MCF 10A (cell line): ENCODE results near the gene EXOC6. TPM values are rescaled to one million over a fixed set of nuclear protein-coding genes. Genes with fewer than 3 reads are reported as not detected.
A peak's percentile ranks its signal among the peaks of the same experiment; 100 is the strongest.

ENCODE experiments used
- BruUV-seq: library from RNA; stranded (reverse); fragments of 400-500 nt; replicated peaks from 2 replicates; lab custom pipeline; 2021; lab: Mats Ljungman, UMichigan
- CTCF ChIA-PET: fragments of 300-600 bp; sonication (Branson Sonifier 250); formaldehyde crosslinking; extraction: SDS; loops from one replicate; lab custom pipeline; 2021; ENCODE audit warnings: antibody characterized with exemption, inconsistent platforms; lab: Yijun Ruan, JAX
- POLR2A ChIA-PET: fragments of 300-600, 350-650 bp; sonication (Branson Sonifier 250); formaldehyde crosslinking; extraction: SDS; loops from one replicate; lab custom pipeline; 2020; ENCODE audit warnings: antibody characterized with exemption, inconsistent platforms; lab: Yijun Ruan, JAX
- DNase-seq: peaks from one replicate; pipeline ENCODE4 v3.0.0-alpha.2; 2018; ENCODE audit not compliant: unreplicated experiment
- H3K27ac Mint-ChIP-seq: one replicate; pipeline ENCODE4 v1.8.0; 2022; ENCODE audit warnings: mild to moderate bottlenecking, low read depth, mixed read lengths; ENCODE audit not compliant: unreplicated experiment
- H3K27me3 Mint-ChIP-seq: one replicate; pipeline ENCODE4 v1.8.0; 2022; ENCODE audit warnings: mixed read lengths; ENCODE audit not compliant: insufficient read depth, unreplicated experiment
- H3K36me3 Mint-ChIP-seq: one replicate; pipeline ENCODE4 v1.8.0; 2022; ENCODE audit warnings: mild to moderate bottlenecking, moderate library complexity, mixed read lengths; ENCODE audit not compliant: insufficient read depth, unreplicated experiment
- H3K4me1 Mint-ChIP-seq: one replicate; pipeline ENCODE4 v1.8.0; 2022; ENCODE audit warnings: mixed read lengths; ENCODE audit not compliant: insufficient read depth, unreplicated experiment
- H3K4me3 Mint-ChIP-seq: one replicate; pipeline ENCODE4 v1.8.0; 2022; ENCODE audit warnings: mild to moderate bottlenecking, moderate library complexity, mixed read lengths; ENCODE audit not compliant: unreplicated experiment
- H3K9me3 Mint-ChIP-seq: one replicate; pipeline ENCODE4 v1.8.0; 2022; ENCODE audit warnings: mixed read lengths; ENCODE audit not compliant: unreplicated experiment
- CTCF ChIP-seq: fragments of 200-600 bp; IDR thresholded peaks from one replicate; pipeline ENCODE4 v1.8.0; 2022; ENCODE audit warnings: antibody characterized with exemption, mild to moderate bottlenecking; ENCODE audit not compliant: unreplicated experiment
- intact Hi-C: fragments of 100-400 bp; cut with micrococcal nuclease; formaldehyde crosslinking; loops from 2 replicates; pipeline ENCODE4 v1.14.1; 2022
- total RNA-seq: library from RNA; stranded (reverse); gene quantifications from 2 replicates; pipeline ENCODE4 v1.2.3, GENCODE V29; 2022

Gene EXOC6
- total RNA-seq, 1 experiment from 2014 or later = 6.6 TPM

GRCh38 chr10:93028883-93029282, 180.6 kb downstream of the EXOC6 start:
- ChIA-PET POLR2A (interaction anchor here (0.6 kb wide), 1 partner anchor 21 kb away, joined by 4 read pairs; no protein-coding TSS in a partner anchor), CTCF (no interaction called here)
- Mint-ChIP-seq H3K4me3 (no peak overlapping the region), H3K36me3 (no peaks in the 10 kb centered on the region), H3K27me3 (no peaks in the 10 kb centered on the region), H3K4me1 (peaks cover 14% of the 10 kb centered on the region), H3K27ac (peak overlapping the region; percentile 39), H3K9me3 (no peaks in the 10 kb centered on the region)
- BruUV-seq = no TSS peak
- no peak for TF ChIP-seq CTCF
- intact Hi-C loops = no loop called here
- peak; percentile 69 for DNase-seq

- peak; percentile 49 for DNase-seq
- Mint-ChIP-seq H3K27ac (peak overlapping the region; percentile 81), H3K4me3 (no peak overlapping the region), H3K27me3 (no peaks in the 10 kb centered on the region), H3K36me3 (no peaks in the 10 kb centered on the region), H3K9me3 (no peaks in the 10 kb centered on the region), H3K4me1 (peaks cover 14% of the 10 kb centered on the region)
- intact Hi-C loops = no loop called here
- POLR2A ChIA-PET = interaction anchor here (0.6 to 1.1 kb wide), 7 partner anchors 9 to 633 kb away, joined by 3 to 4 read pairs (median 3); no protein-coding TSS in a partner anchor
- CTCF ChIA-PET = interaction anchor here (0.8 to 1.5 kb wide), 3 partner anchors 24 to 65 kb away, joined by 3 to 8 read pairs (median 4); no protein-coding TSS in a partner anchor
- TF ChIP-seq CTCF = no peak
- no TSS peak for BruUV-seq
Measured at GRCh38 chr10:93030409-93030808, 182.1 kb downstream of the EXOC6 start.

GRCh38 chr10:93032105-93032808, 183.9 kb downstream of the EXOC6 start:
- POLR2A ChIA-PET = interaction anchor here (0.7 kb wide), 1 partner anchor 60 kb away, joined by 6 read pairs; no protein-coding TSS in a partner anchor
- intact Hi-C loops = no loop called here
- TF ChIP-seq CTCF = no peak
- Mint-ChIP-seq H3K27me3 (no peaks in the 10 kb centered on the region), H3K4me3 (no peak overlapping the region), H3K36me3 (no peaks in the 10 kb centered on the region), H3K27ac (no peak overlapping the region), H3K4me1 (peaks cover 14% of the 10 kb centered on the region), H3K9me3 (no peaks in the 10 kb centered on the region)
- CTCF ChIA-PET = interaction anchor here (1.0 to 6.9 kb wide), 2 partner anchors 26 to 68 kb away, joined by 3 to 52 read pairs; no protein-coding TSS in a partner anchor
- DNase-seq = no peak
- no TSS peak for BruUV-seq

GRCh38 chr10:93032809-93033137, 184.5 kb downstream of the EXOC6 start:
- DNase-seq = no peak

More at GRCh38 chr10:93032809-93033137, 184.5 kb downstream of the EXOC6 start:
- H3K27ac Mint-ChIP-seq = no peak overlapping the region
- H3K4me3 Mint-ChIP-seq = no peak overlapping the region
- H3K36me3 Mint-ChIP-seq = no peaks in the 10 kb centered on the region
- peaks cover 14% of the 10 kb centered on the region for H3K4me1 Mint-ChIP-seq
- intact Hi-C loops = no loop called here
- H3K27me3 Mint-ChIP-seq = no peaks in the 10 kb centered on the region
- ChIA-PET POLR2A (interaction anchor here (0.7 kb wide), 1 partner anchor 61 kb away, joined by 6 read pairs; no protein-coding TSS in a partner anchor), CTCF (interaction anchor here (1.0 to 6.9 kb wide), 2 partner anchors 26 to 69 kb away, joined by 3 to 52 read pairs; no protein-coding TSS in a partner anchor)
- no TSS peak for BruUV-seq
- no peaks in the 10 kb centered on the region for H3K9me3 Mint-ChIP-seq
- no peak for TF ChIP-seq CTCF
